ENCODE results near the gene C1QTNF2. TPM values are rescaled to one million over a fixed set of nuclear protein-coding genes. Genes with fewer than 3 reads are reported as not detected.

C1QTNF2 gene
- total and polyA plus RNA-seq, 4 experiments from 2014 or later = not detected

- Mint-ChIP-seq H3K36me3 (no peaks in the 10 kb centered on the region), H3K9me3 (peaks cover 0 to 2% (median 0%) of the 10 kb centered on the region in 8 donors), H3K27ac (no peak overlapping the region), H3K4me3 (no peak overlapping the region), H3K4me1 (no peaks in the 10 kb centered on the region), H3K27me3 (peaks cover 17 to 28% of the 10 kb centered on the region in 2 donors)
- Histone ChIP-seq H3K27ac (ENCODE audit: low read depth, low read length) (no peak overlapping the region), H3K4me1 (ENCODE audit: insufficient read depth, low read length) (no peaks in the 10 kb centered on the region), H3K4me3 (ENCODE audit: low read length in 2 of 2) (no peak overlapping the region), H3K9me3 (ENCODE audit: control insufficient read depth in 1 of 2, low read length in 2 of 2) (no peaks in the 10 kb centered on the region), H3K27me3 (ENCODE audit: insufficient read depth, low read length) (no peaks in the 10 kb centered on the region), H3K36me3 (ENCODE audit: insufficient read depth, low read length) (no peaks in the 10 kb centered on the region)
- POLR2A ChIA-PET (ENCODE audit: partially characterized antibody) = no interaction called here
- CTCF ChIA-PET (ENCODE audit: partially characterized antibody) = no interaction called here
- DNase-seq = no peak
- intact Hi-C loops (cut with micrococcal nuclease) = no loop called here
Measured at GRCh38 chr5:160363211-160363610, 7.2 kb downstream of the C1QTNF2 start.

- no peaks in the 10 kb centered on the region for H3K4me1 ChIP-seq (ENCODE audit: insufficient read depth, low read length)
- intact Hi-C loops (cut with micrococcal nuclease) = no loop called here
- no peaks in the 10 kb centered on the region for H3K27me3 ChIP-seq (ENCODE audit: insufficient read depth, low read length)
- H3K4me3 Mint-ChIP-seq = no peak overlapping the region
- H3K9me3 ChIP-seq (ENCODE audit: control insufficient read depth in 1 of 2, low read length in 2 of 2) = no peaks in the 10 kb centered on the region
- CTCF ChIA-PET (ENCODE audit: partially characterized antibody) = interaction anchor here (1.4 kb wide), 1 partner anchor 16 kb away, joined by 6 read pairs; no protein-coding TSS in a partner anchor
- H3K4me1 Mint-ChIP-seq = no peaks in the 10 kb centered on the region
- H3K27ac ChIP-seq (ENCODE audit: low read depth, low read length) = no peak overlapping the region
- DNase-seq = no peak
- no peak overlapping the region for H3K4me3 ChIP-seq (ENCODE audit: low read length in 2 of 2)
- no peaks in the 10 kb centered on the region for H3K36me3 ChIP-seq (ENCODE audit: insufficient read depth, low read length)
- peaks cover 0 to 2% (median 0%) of the 10 kb centered on the region in 8 donors for H3K9me3 Mint-ChIP-seq
- H3K27ac Mint-ChIP-seq = no peak overlapping the region
- peaks cover 8 to 17% of the 10 kb centered on the region in 2 donors for H3K27me3 Mint-ChIP-seq
- POLR2A ChIA-PET (ENCODE audit: partially characterized antibody) = no interaction called here
- H3K36me3 Mint-ChIP-seq = no peaks in the 10 kb centered on the region
Measured at GRCh38 chr5:160361624-160362228, 8.7 kb downstream of the C1QTNF2 start.

GRCh38 chr5:160360310-160360709 is 10.1 kb downstream of the C1QTNF2 start:
- intact Hi-C loops (cut with micrococcal nuclease) = no loop called here
- Mint-ChIP-seq H3K36me3 (no peaks in the 10 kb centered on the region), H3K27me3 (peaks cover 3 to 12% of the 10 kb centered on the region in 2 donors), H3K4me3 (no peak overlapping the region), H3K27ac (no peak overlapping the region), H3K4me1 (no peaks in the 10 kb centered on the region), H3K9me3 (peaks cover 0 to 2% (median 0%) of the 10 kb centered on the region in 8 donors)
- no peaks in the 10 kb centered on the region for H3K4me1 ChIP-seq (ENCODE audit: insufficient read depth, low read length)
- H3K9me3 ChIP-seq (ENCODE audit: control insufficient read depth in 1 of 2, low read length in 2 of 2) = no peaks in the 10 kb centered on the region
- H3K27me3 ChIP-seq (ENCODE audit: insufficient read depth, low read length) = no peaks in the 10 kb centered on the region
- no peaks in the 10 kb centered on the region for H3K36me3 ChIP-seq (ENCODE audit: insufficient read depth, low read length)
- DNase-seq = no peak
- H3K27ac ChIP-seq (ENCODE audit: low read depth, low read length) = no peak overlapping the region
- POLR2A ChIA-PET (ENCODE audit: partially characterized antibody) = no interaction called here
- no peak overlapping the region for H3K4me3 ChIP-seq (ENCODE audit: low read length in 2 of 2)
- CTCF ChIA-PET (ENCODE audit: partially characterized antibody) = interaction anchor here (1.0 kb wide), 1 partner anchor 339 kb away, joined by 3 read pairs; no protein-coding TSS in a partner anchor

GRCh38 chr5:160359816-160360215 is 10.6 kb downstream of the C1QTNF2 start:
- Histone ChIP-seq H3K4me1 (ENCODE audit: insufficient read depth, low read length) (no peaks in the 10 kb centered on the region), H3K4me3 (ENCODE audit: low read length in 2 of 2) (no peak overlapping the region), H3K27me3 (ENCODE audit: insufficient read depth, low read length) (no peaks in the 10 kb centered on the region), H3K36me3 (ENCODE audit: insufficient read depth, low read length) (no peaks in the 10 kb centered on the region), H3K27ac (ENCODE audit: low read depth, low read length) (no peak overlapping the region), H3K9me3 (ENCODE audit: control insufficient read depth in 1 of 2, low read length in 2 of 2) (no peaks in the 10 kb centered on the region)
- Mint-ChIP-seq H3K27me3 (peaks cover 0 to 12% of the 10 kb centered on the region in 2 donors), H3K9me3 (no peaks in the 10 kb centered on the region), H3K27ac (no peak overlapping the region), H3K36me3 (no peaks in the 10 kb centered on the region), H3K4me1 (no peaks in the 10 kb centered on the region), H3K4me3 (no peak overlapping the region)
- POLR2A ChIA-PET (ENCODE audit: partially characterized antibody) = no interaction called here
- DNase-seq = no peak
- CTCF ChIA-PET (ENCODE audit: partially characterized antibody) = interaction anchor here (1.0 kb wide), 1 partner anchor 338 kb away, joined by 3 read pairs; no protein-coding TSS in a partner anchor
- intact Hi-C loops (cut with micrococcal nuclease) = no loop called here

- Mint-ChIP-seq H3K4me3 (no peak overlapping the region), H3K36me3 (no peaks in the 10 kb centered on the region), H3K27ac (no peak overlapping the region), H3K27me3 (peaks cover 0 to 12% of the 10 kb centered on the region in 2 donors), H3K4me1 (no peaks in the 10 kb centered on the region), H3K9me3 (no peaks in the 10 kb centered on the region)
- CTCF ChIA-PET (ENCODE audit: partially characterized antibody) = interaction anchor here (1.1 to 1.2 kb wide), 2 partner anchors 13 to 14 kb away, joined by 3 to 5 read pairs; no protein-coding TSS in a partner anchor
- intact Hi-C loops (cut with micrococcal nuclease) = no loop called here
- Histone ChIP-seq H3K27me3 (ENCODE audit: insufficient read depth, low read length) (no peaks in the 10 kb centered on the region), H3K4me1 (ENCODE audit: insufficient read depth, low read length) (no peaks in the 10 kb centered on the region), H3K27ac (ENCODE audit: low read depth, low read length) (no peak overlapping the region), H3K36me3 (ENCODE audit: insufficient read depth, low read length) (no peaks in the 10 kb centered on the region), H3K4me3 (ENCODE audit: low read length in 2 of 2) (no peak overlapping the region), H3K9me3 (ENCODE audit: control insufficient read depth in 1 of 2, low read length in 2 of 2) (no peaks in the 10 kb centered on the region)
- DNase-seq = no peak
- POLR2A ChIA-PET (ENCODE audit: partially characterized antibody) = no interaction called here
Measured at GRCh38 chr5:160359242-160359641, 11.2 kb downstream of the C1QTNF2 start.

GRCh38 chr5:160357861-160358411 is 12.5 kb downstream of the C1QTNF2 start:
- CTCF ChIA-PET (ENCODE audit: partially characterized antibody) = interaction anchor here (1.3 kb wide), 1 partner anchor 12 kb away, joined by 4 read pairs; no protein-coding TSS in a partner anchor
- Mint-ChIP-seq H3K27me3 (peaks cover 0 to 14% of the 10 kb centered on the region in 2 donors), H3K4me1 (no peaks in the 10 kb centered on the region), H3K36me3 (no peaks in the 10 kb centered on the region), H3K9me3 (no peaks in the 10 kb centered on the region), H3K27ac (no peak overlapping the region), H3K4me3 (no peak overlapping the region)
- DNase-seq = no peak
- POLR2A ChIA-PET (ENCODE audit: partially characterized antibody) = no interaction called here
- H3K4me3 ChIP-seq (ENCODE audit: low read length in 2 of 2) = no peak overlapping the region
- H3K27me3 ChIP-seq (ENCODE audit: insufficient read depth, low read length) = no peaks in the 10 kb centered on the region
- H3K27ac ChIP-seq (ENCODE audit: low read depth, low read length) = no peak overlapping the region
- no peaks in the 10 kb centered on the region for H3K9me3 ChIP-seq (ENCODE audit: control insufficient read depth in 1 of 2, low read length in 2 of 2)
- no peaks in the 10 kb centered on the region for H3K4me1 ChIP-seq (ENCODE audit: insufficient read depth, low read length)
- no peaks in the 10 kb centered on the region for H3K36me3 ChIP-seq (ENCODE audit: insufficient read depth, low read length)
- intact Hi-C loops (cut with micrococcal nuclease) = no loop called here

- no peak overlapping the region for H3K27ac ChIP-seq (ENCODE audit: low read depth, low read length)
- no peak overlapping the region for H3K27ac Mint-ChIP-seq
- CTCF ChIA-PET (ENCODE audit: partially characterized antibody) = interaction anchor here (0.6 to 1.3 kb wide), 2 partner anchors 12 to 26 kb away, joined by 3 to 4 read pairs; no protein-coding TSS in a partner anchor
- peaks cover 0 to 14% of the 10 kb centered on the region in 2 donors for H3K27me3 Mint-ChIP-seq
- H3K9me3 Mint-ChIP-seq = no peaks in the 10 kb centered on the region
- no peaks in the 10 kb centered on the region for H3K4me1 Mint-ChIP-seq
- no peaks in the 10 kb centered on the region for H3K36me3 ChIP-seq (ENCODE audit: insufficient read depth, low read length)
- intact Hi-C loops (cut with micrococcal nuclease) = no loop called here
- H3K9me3 ChIP-seq (ENCODE audit: control insufficient read depth in 1 of 2, low read length in 2 of 2) = no peaks in the 10 kb centered on the region
- POLR2A ChIA-PET (ENCODE audit: partially characterized antibody) = no interaction called here
- no peaks in the 10 kb centered on the region for H3K36me3 Mint-ChIP-seq
- DNase-seq = no peak
- no peak overlapping the region for H3K4me3 Mint-ChIP-seq
- H3K27me3 ChIP-seq (ENCODE audit: insufficient read depth, low read length) = no peaks in the 10 kb centered on the region
- H3K4me3 ChIP-seq (ENCODE audit: low read length in 2 of 2) = no peak overlapping the region
- no peaks in the 10 kb centered on the region for H3K4me1 ChIP-seq (ENCODE audit: insufficient read depth, low read length)
Measured at GRCh38 chr5:160357394-160357793, 13.0 kb downstream of the C1QTNF2 start.

Measured in CD4-positive, alpha-beta memory T cell (primary cell).